ENCODE measurements around the gene BEND7. TPM values are rescaled to one million over a fixed set of nuclear protein-coding genes. Genes with fewer than 3 reads are reported as not detected.

BEND7 gene
- total and polyA plus RNA-seq, 2 of the 8 experiments (the other 6 are each of a cell fraction or from before 2014, with no cell fraction given): 1.9 to 8.2 TPM

GRCh38 chr10:13563481-13564445 lies 34.9 kb upstream of the BEND7 start:
- H4K20me1 ChIP-seq (replicated peaks in 1 of 2; ENCODE audit: control insufficient read depth in 1 of 2, insufficient read depth in 2 of 2, low read length in 2 of 2): no peaks in the 10 kb centered on the region
- no peak overlapping the region for H3K18ac ChIP-seq (ENCODE audit: extremely low read depth, low read length)
- no peak overlapping the region for H3K9ac ChIP-seq (replicated peaks in 1 of 4; ENCODE audit: extremely low read depth in 1 of 4, low read depth in 3 of 4, low read length in 3 of 4)
- H3K27ac ChIP-seq (ENCODE audit: low read depth, low read length): no peak overlapping the region
- H2BK15ac ChIP-seq (ENCODE audit: low read length): no peak overlapping the region
- no peak overlapping the region for H2AK5ac ChIP-seq (ENCODE audit: low read depth, low read length)
- no peak overlapping the region for H2BK12ac ChIP-seq (ENCODE audit: low read depth, low read length)
- no peaks in the 10 kb centered on the region for H3K79me1 ChIP-seq (ENCODE audit: low read depth, low read length)
- DNase-seq (ENCODE audit: low read depth in 1 of 2, low spot score in 2 of 2) (no peak), FAIRE-seq (no peak)
- H2BK5ac ChIP-seq (ENCODE audit: low read depth, low read length): no peak overlapping the region
- no peaks in the 10 kb centered on the region for H3K79me2 ChIP-seq (ENCODE audit: control insufficient read depth in 1 of 2, insufficient read depth in 2 of 2, low read length in 2 of 2)
- POLR2A ChIA-PET (ENCODE audit: partially characterized antibody): no interaction called here
- no peak overlapping the region for H4K8ac ChIP-seq (ENCODE audit: extremely low read depth, insufficient read depth, low read length)
- H3K4ac ChIP-seq (replicated peaks; ENCODE audit: insufficient read length, low read depth, low read length): no peak overlapping the region
- H2BK120ac ChIP-seq (replicated peaks; ENCODE audit: low read depth, low read length): no peak overlapping the region
- no peak overlapping the region for H2BK20ac ChIP-seq (ENCODE audit: low read length)
- H3K4me1 ChIP-seq (replicated peaks in 1 of 4; ENCODE audit: control insufficient read depth in 3 of 4, insufficient read depth in 4 of 4, low read length in 3 of 4): no peaks in the 10 kb centered on the region
- no peak overlapping the region for H2AFZ ChIP-seq (ENCODE audit: low read length)
- 91% methylated on average over 11 of the region's 11 CpGs; no CpG with 5 or more reads in 1 of the 2 experiments for WGBS, 2 experiments (ENCODE audit: extremely low coverage in 1 of 2, insufficient coverage in 1 of 2, insufficient read length in 1 of 2, insufficient replicate concordance in 2 of 2, low coverage in 1 of 2, low lambda C conversion rate in 2 of 2, missing lambda C conversion rate in 1 of 2)
- peaks cover 7% of the 10 kb centered on the region in 2 experiments; a peak in 3 of 4 replicates for H3K9me3 ChIP-seq (ENCODE audit: insufficient read depth in 2 of 2, low read depth in 1 of 2, low read length in 1 of 2)
- H3K23me2 ChIP-seq (ENCODE audit: low read depth, low read length): no peaks in the 10 kb centered on the region
- H4K91ac ChIP-seq (replicated peaks; ENCODE audit: insufficient read length, low read length): no peak overlapping the region
- H3K27me3 ChIP-seq (replicated peaks in 1 of 4; ENCODE audit: control insufficient read depth in 3 of 4, extremely low read depth in 1 of 4, insufficient read depth in 3 of 4, low read length in 3 of 4): no peaks in the 10 kb centered on the region
- no peak overlapping the region for H3K4me2 ChIP-seq (ENCODE audit: insufficient read depth in 1 of 2, low read depth in 2 of 2, low read length in 2 of 2)
- H3K56ac ChIP-seq (replicated peaks; ENCODE audit: insufficient read length, low read depth, low read length): no peak overlapping the region
- H3K14ac ChIP-seq (ENCODE audit: insufficient read length): no peak overlapping the region
- H3K23ac ChIP-seq (ENCODE audit: insufficient read length): no peak overlapping the region
- no peak overlapping the region for H3K4me3 ChIP-seq (ENCODE audit: extremely low read depth in 1 of 4, insufficient read depth in 2 of 4, low read depth in 3 of 4, low read length in 4 of 4)
- no peak overlapping the region for H4K5ac ChIP-seq (ENCODE audit: insufficient read length, low read depth, low read length)
- no peaks in the 10 kb centered on the region for H3K36me3 ChIP-seq (ENCODE audit: control insufficient read depth in 2 of 4, insufficient read depth in 4 of 4, low read length in 3 of 4)
- CTCF ChIA-PET (ENCODE audit: partially characterized antibody): interaction anchor here (0.6 to 1.4 kb wide), 3 partner anchors 27 to 57 kb away, joined by 3 read pairs; no protein-coding TSS in a partner anchor
- no peak for TF ChIP-seq BACH1 (IDR thresholded peaks at IDR 0.05; ENCODE audit: low read length)
- no peak for TF ChIP-seq MAFK (IDR thresholded peaks at IDR 0.05; ENCODE audit: low read depth, low read length)
- TF ChIP-seq GABPA (IDR thresholded peaks at IDR 0.05; ENCODE audit: borderline replicate concordance, insufficient read depth, low read length): no peak
- TF ChIP-seq CTBP2 (IDR thresholded peaks at IDR 0.05; ENCODE audit: borderline replicate concordance, insufficient read depth, insufficient read length, low read length): no peak
- no peak for TF ChIP-seq TCF12 (IDR thresholded peaks at IDR 0.05; ENCODE audit: low read depth, low read length)
- no peak for TF ChIP-seq CHD1 (IDR thresholded peaks at IDR 0.05; ENCODE audit: low read depth, low read length)
- TF ChIP-seq TAF1 (IDR thresholded peaks at IDR 0.05; ENCODE audit: low read depth, low read length): no peak
- TF ChIP-seq SUZ12 (IDR thresholded peaks at IDR 0.05; ENCODE audit: low read length): no peak
- no peak for TF ChIP-seq HDAC2 (IDR thresholded peaks at IDR 0.05; ENCODE audit: borderline replicate concordance in 1 of 2, low read depth in 2 of 2, low read length in 2 of 2)
- no peak for TF ChIP-seq FOSL1 (IDR thresholded peaks at IDR 0.05; ENCODE audit: insufficient read depth, low read depth, low read length)
